Left ventricle myocardium inferior (tissue), 1 donor: Measurements from ENCODE around the gene CLC. TPM values are rescaled to one million over a fixed set of nuclear protein-coding genes. Genes with fewer than 3 reads are reported as not detected.

ENCODE experiments used
- DNase-seq: peaks from one replicate; pipeline ENCODE4 v3.0.0-alpha.2; 2020
- H3K27ac ChIP-seq: fragments of 200-600 bp; replicated peaks from 2 replicates; pipeline ENCODE4 v1.8.0; 2021
- H3K27me3 ChIP-seq: fragments of 200-600 bp; 2 replicates; pipeline ENCODE4 v1.8.0; 2021; ENCODE audit warnings: low read depth
- H3K36me3 ChIP-seq: fragments of 200-600 bp; 2 replicates; pipeline ENCODE4 v1.8.0; 2021
- H3K4me1 ChIP-seq: fragments of 200-600 bp; 2 replicates; pipeline ENCODE4 v1.8.0; 2021
- H3K4me3 ChIP-seq: fragments of 200-600 bp; 2 replicates; pipeline ENCODE4 v1.8.0; 2021; ENCODE audit warnings: mild to moderate bottlenecking, moderate library complexity
- H3K9me3 ChIP-seq: fragments of 200-600 bp; replicated peaks from 2 replicates; pipeline ENCODE4 v1.8.0; 2021
- CTCF ChIP-seq: fragments of 200-600 bp; IDR thresholded peaks from 2 replicates; pipeline ENCODE4 v1.8.0; 2021; ENCODE audit warnings: antibody characterized with exemption, mild to moderate bottlenecking, borderline replicate concordance
- intact Hi-C: fragments of 100-400 bp; cut with micrococcal nuclease; formaldehyde crosslinking; loops from one replicate; pipeline ENCODE4 v1.11.0; 2022
- total RNA-seq: library from RNA; stranded (reverse); fragmentation: NEBNext Ultra II Directional; extraction: Animal tissue kit (Norgen Biotek cat#: 25700); gene quantifications from one replicate; pipeline ENCODE4 v1.2.1, GENCODE V29; 2021
- donor health status: DM: no; HTN: yes; CAD: no; lungs with severe emphysema.

The CLC gene
- total RNA-seq, 1 donor from 2014 or later, result not detected

- Histone ChIP-seq H3K27ac (no peak overlapping the region), H3K4me3 (no peak overlapping the region), H3K36me3 (no peaks in the 10 kb centered on the region), H3K27me3 (peaks cover 58% of the 10 kb centered on the region), H3K9me3 (peaks cover 12% of the 10 kb centered on the region), H3K4me1 (no peaks in the 10 kb centered on the region)
- DNase-seq, result no peak
- intact Hi-C loops, result no loop called here
- no peak for TF ChIP-seq CTCF
These were observed 51.1 kb downstream of the CLC start for GRCh38 chr19:39686739-39687138.

DNA sequence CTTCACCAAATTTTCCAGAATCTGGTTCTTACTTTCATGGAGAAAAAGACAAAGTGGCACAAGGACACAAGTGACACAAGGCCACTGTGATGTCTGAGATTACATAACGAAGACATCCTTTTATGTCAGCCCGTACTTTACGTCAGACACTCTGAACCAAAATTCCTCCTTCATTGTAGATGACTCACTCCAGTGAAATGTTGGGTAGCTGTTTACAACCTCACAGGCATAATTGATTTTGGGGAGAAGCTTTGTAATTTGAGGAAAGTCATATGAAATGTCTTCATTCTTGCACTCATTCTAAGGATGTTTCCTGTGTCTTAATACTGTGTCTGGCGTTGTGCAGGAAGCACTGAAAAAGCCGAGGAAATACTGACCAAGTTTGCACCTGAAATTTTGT, 53.6 kb downstream of the CLC start:
- Histone ChIP-seq H3K27me3 (peaks cover 34% of the 10 kb centered on the region), H3K4me3 (no peak overlapping the region), H3K4me1 (peaks cover 4% of the 10 kb centered on the region), H3K36me3 (no peaks in the 10 kb centered on the region), H3K27ac (no peak overlapping the region), H3K9me3 (peaks cover 3% of the 10 kb centered on the region)
- intact Hi-C loops, result no loop called here
- no peak for TF ChIP-seq CTCF
- no peak for DNase-seq

DNA sequence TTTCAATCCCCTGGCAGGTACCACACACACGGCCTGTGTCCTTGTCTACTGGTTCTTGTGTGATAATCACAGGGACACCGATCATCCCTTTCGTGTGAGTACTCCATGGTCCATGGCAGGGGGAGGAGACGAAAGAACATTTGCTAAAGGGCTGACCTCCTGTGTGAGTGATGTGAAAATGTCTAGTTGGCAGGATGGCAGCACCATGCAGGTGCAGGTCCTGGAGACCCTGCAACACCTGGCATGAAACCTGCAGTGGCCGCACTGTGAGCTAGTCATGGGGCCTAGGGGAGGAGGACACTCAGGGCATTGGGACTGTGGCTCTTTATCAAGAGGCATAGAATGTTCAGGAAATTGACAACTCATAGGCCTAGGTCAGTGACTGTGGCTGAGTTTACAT, 56.4 kb downstream of the CLC start:
- Histone ChIP-seq H3K4me3 (no peak overlapping the region), H3K9me3 (no peaks in the 10 kb centered on the region), H3K4me1 (peaks cover 19% of the 10 kb centered on the region), H3K27me3 (peaks cover 11% of the 10 kb centered on the region), H3K36me3 (no peaks in the 10 kb centered on the region), H3K27ac (no peak overlapping the region)
- intact Hi-C loops, result no loop called here
- no peak for TF ChIP-seq CTCF
- no peak for DNase-seq

Other genes starting within 250 kb of the CLC start
- gene DLL3, start 239.1 kb downstream of the CLC start, total RNA-seq, result not detected
- not detected for gene SELENOV, start 222.9 kb downstream of the CLC start, total RNA-seq
- gene EID2B, start 205.2 kb downstream of the CLC start, total RNA-seq, result 2.1 TPM
- gene EID2, start 197.9 kb downstream of the CLC start, total RNA-seq, result 9.8 TPM
- gene LGALS13, start 135.5 kb downstream of the CLC start, total RNA-seq, result not detected
- not detected for gene LGALS16, start 82.1 kb downstream of the CLC start, total RNA-seq
- gene LGALS14, start 33.5 kb downstream of the CLC start, total RNA-seq, result not detected
- gene LEUTX, start 40.8 kb upstream of the CLC start, total RNA-seq, result not detected
- gene DYRK1B, start 96.1 kb upstream of the CLC start, total RNA-seq, result 30.2 TPM
- gene FBL, start 108.3 kb upstream of the CLC start, total RNA-seq, result 63.1 TPM
- 4.1 TPM for gene FCGBP, start 196.6 kb upstream of the CLC start, total RNA-seq
- 70.7 TPM for gene PSMC4, start 233.1 kb upstream of the CLC start, total RNA-seq